Thymus (tissue), 11 donors: Measurements from ENCODE around the gene PSMD14. TPM values are rescaled to one million over a fixed set of nuclear protein-coding genes. Genes with fewer than 3 reads are reported as not detected.

ENCODE experiments used
- DNase-seq, 9 donors: peaks; one replicate each; pipeline ENCODE4 v3.0.0-alpha.2; 2013; ENCODE audit warnings: low spot score in 9 of 9, low read depth in 6 of 9, missing footprints in 1 of 9
- H3K27ac ChIP-seq, 2 donors: one replicate each; pipeline ENCODE4 v1.5.1; 2013; ENCODE audit warnings: control low read depth in 1 of 2, low read depth in 1 of 2, low read length in 1 of 2, mild to moderate bottlenecking in 1 of 2, moderate library complexity in 1 of 2
- H3K27me3 ChIP-seq, 2 donors: one replicate each; pipeline ENCODE4 v1.5.1; 2013; ENCODE audit warnings: low read length in 1 of 2; ENCODE audit not compliant: control insufficient read depth in 2 of 2, insufficient read depth in 1 of 2
- H3K36me3 ChIP-seq, 2 donors: one replicate each; pipeline ENCODE4 v1.5.1; 2013; ENCODE audit warnings: low read length in 1 of 2, mild to moderate bottlenecking in 1 of 2, moderate library complexity in 1 of 2; ENCODE audit not compliant: control insufficient read depth in 2 of 2, insufficient read depth in 2 of 2
- H3K4me1 ChIP-seq, 2 donors: one replicate each; pipeline ENCODE4 v1.5.1; 2013; ENCODE audit warnings: low read length in 2 of 2; ENCODE audit not compliant: control insufficient read depth in 2 of 2, insufficient read depth in 2 of 2
- H3K4me3 ChIP-seq, 2 donors: one replicate each; pipeline ENCODE4 v1.5.1; 2013; ENCODE audit warnings: low read length in 2 of 2, control low read depth in 1 of 2, mild to moderate bottlenecking in 1 of 2
- H3K9me3 ChIP-seq, 2 donors: one replicate each; pipeline ENCODE4 v1.5.1; 2013; ENCODE audit warnings: low read length in 1 of 2, mild to moderate bottlenecking in 1 of 2; ENCODE audit not compliant: control insufficient read depth in 2 of 2, insufficient read depth in 1 of 2
- WGBS: extraction: QIAGEN DNeasy Blood & Tissue Kit; methylation state at CpG from one replicate; pipeline ENCODE4 v1.1.7; 2013; 5-methylcytosine and 5-hydroxymethylcytosine counted together
- polyA plus RNA-seq: library from polyadenylated mRNA; stranded (reverse); fragments of 200-250 nt; gene quantifications from one replicate; pipeline ENCODE4 v1.2.3, GENCODE V29; 2013
- total RNA-seq: library from RNA; stranded (reverse); fragments of 120-200 nt; gene quantifications from one replicate; pipeline ENCODE4 v1.2.4, GENCODE V29; 2013
- donor health status: healthy.

The PSMD14 gene
- total and polyA plus RNA-seq, 2 donors = 37.9 to 67.4 TPM

DNA sequence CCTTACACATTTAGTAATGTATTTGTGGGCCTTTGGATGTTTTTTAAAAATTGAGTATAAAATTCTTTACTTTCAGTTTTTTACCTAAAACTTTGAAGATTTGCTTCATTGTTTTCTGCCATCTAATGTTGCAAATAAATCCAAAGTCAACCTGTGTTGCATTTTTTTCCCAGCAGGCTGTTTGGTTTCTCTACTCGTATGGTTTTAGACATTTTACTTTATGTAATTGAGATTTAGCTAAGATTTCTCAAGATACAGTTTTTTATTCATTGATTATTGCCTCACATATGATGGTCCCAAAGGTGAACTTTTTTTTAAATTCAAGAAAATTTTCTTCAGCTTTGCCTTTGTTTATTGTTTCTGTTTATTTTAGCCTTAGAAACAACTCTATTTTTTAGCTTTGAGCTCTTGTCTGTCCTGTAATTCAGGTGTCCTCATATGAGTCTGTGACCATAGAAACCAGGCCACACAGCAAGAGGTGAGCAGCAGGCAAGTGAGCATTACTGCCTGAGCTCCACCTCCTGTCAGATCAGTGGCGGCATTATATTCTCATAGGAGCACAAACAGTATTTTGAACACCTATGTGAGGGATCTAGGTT lies 54.4 kb downstream of the PSMD14 start:
- Histone ChIP-seq H3K4me1 (no peaks in the 10 kb centered on the region), H3K27me3 (no peaks in the 10 kb centered on the region), H3K36me3 (no peaks in the 10 kb centered on the region), H3K27ac (no peak overlapping the region), H3K9me3 (peaks cover 0 to 16% of the 10 kb centered on the region in 2 donors), H3K4me3 (no peak overlapping the region)
- over 99% methylated on average over 2 of the region's 2 CpGs for WGBS
- no peak for DNase-seq

DNA sequence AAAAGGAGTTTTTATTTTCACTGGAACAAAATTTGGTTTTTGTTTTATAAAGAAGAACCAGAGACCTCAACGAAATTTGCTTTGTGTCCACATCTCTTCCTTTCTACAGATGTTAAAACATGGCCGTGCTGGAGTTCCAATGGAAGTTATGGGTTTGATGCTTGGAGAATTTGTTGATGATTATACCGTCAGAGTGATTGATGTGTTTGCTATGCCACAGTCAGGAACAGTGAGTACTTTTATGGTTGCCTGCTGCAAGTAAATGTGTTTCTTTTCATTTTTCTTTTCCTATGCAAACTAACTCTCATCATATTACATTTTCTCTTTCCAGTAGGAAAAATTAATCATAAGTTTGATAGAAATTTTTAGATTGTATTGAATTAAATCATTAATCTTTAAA lies 59.5 kb downstream of the PSMD14 start:
- Histone ChIP-seq H3K4me3 (no peak overlapping the region), H3K27ac (no peak overlapping the region), H3K36me3 (peaks cover 0 to 16% of the 10 kb centered on the region in 2 donors), H3K27me3 (no peaks in the 10 kb centered on the region), H3K4me1 (no peaks in the 10 kb centered on the region), H3K9me3 (peaks cover 0 to 10% of the 10 kb centered on the region in 2 donors)
- DNase-seq = no peak
- WGBS = 94% methylated on average over 3 of the region's 3 CpGs

GRCh38 chr2:161369311-161369710 lies 61.1 kb downstream of the PSMD14 start:
- DNase-seq = no peak
- Histone ChIP-seq H3K9me3 (no peaks in the 10 kb centered on the region), H3K27me3 (no peaks in the 10 kb centered on the region), H3K36me3 (peaks cover 0 to 16% of the 10 kb centered on the region in 2 donors), H3K4me1 (no peaks in the 10 kb centered on the region), H3K27ac (no peak overlapping the region), H3K4me3 (no peak overlapping the region)
- 95% methylated on average over 2 of the region's 2 CpGs for WGBS

GRCh38 chr2:161370981-161371380 lies 62.8 kb downstream of the PSMD14 start:
- H3K4me3 ChIP-seq = no peak overlapping the region
- H3K27me3 ChIP-seq = no peaks in the 10 kb centered on the region
- no peaks in the 10 kb centered on the region for H3K4me1 ChIP-seq
- no peak overlapping the region for H3K27ac ChIP-seq
- peaks cover 0 to 16% of the 10 kb centered on the region in 2 donors for H3K36me3 ChIP-seq
- WGBS = 97% methylated on average over 3 of the region's 3 CpGs
- DNase-seq = no peak
- no peaks in the 10 kb centered on the region for H3K9me3 ChIP-seq

- H3K4me1 ChIP-seq = no peaks in the 10 kb centered on the region
- no peak overlapping the region for H3K4me3 ChIP-seq
- no peak for DNase-seq
- peaks cover 0 to 16% of the 10 kb centered on the region in 2 donors for H3K36me3 ChIP-seq
- no peak overlapping the region for H3K27ac ChIP-seq
- H3K9me3 ChIP-seq = no peaks in the 10 kb centered on the region
- WGBS = 70% methylated on average over 1 of the region's 1 CpG
- H3K27me3 ChIP-seq = no peaks in the 10 kb centered on the region
Observed at GRCh38 chr2:161371869-161372268, 63.6 kb downstream of the PSMD14 start.

DNA sequence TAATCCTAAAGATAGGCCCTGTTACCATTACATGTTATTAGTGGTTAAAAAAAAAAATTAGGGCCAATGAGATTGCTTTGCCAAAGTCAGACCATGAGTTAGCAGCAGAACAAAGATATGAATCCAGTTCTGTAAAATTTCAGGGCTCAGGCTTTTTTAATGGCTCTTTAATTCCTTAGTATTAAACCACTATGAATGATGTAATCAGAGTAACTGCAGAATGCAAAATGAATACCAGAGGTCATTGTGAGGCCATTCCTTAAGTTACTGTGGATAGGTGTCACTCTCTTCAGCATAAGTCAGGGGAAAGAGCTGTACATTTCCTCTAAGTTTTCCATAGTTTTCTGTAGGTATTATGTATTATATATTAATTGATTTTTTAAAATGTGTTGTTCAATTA lies 65.7 kb downstream of the PSMD14 start:
- H3K36me3 ChIP-seq = peaks cover 0 to 16% of the 10 kb centered on the region in 2 donors

DNA sequence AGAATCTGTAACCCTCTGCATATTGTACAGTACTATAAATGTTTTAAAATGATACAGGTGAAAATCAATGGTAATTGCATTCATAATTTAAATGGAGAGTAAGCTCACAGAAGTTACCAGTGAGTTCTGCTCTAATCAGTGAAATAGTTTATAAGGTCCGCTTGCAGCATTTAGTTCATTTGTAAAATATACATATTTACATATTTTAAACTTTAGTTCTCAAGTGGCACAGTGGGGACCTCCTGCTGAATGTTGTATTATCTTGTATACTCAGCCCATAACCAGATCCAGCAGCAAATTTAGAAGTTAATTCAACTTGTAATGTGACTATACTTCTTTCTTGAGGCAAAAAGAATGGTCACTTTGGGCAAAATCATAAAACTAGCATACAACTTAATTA lies 66.2 kb downstream of the PSMD14 start:
- H3K4me1 ChIP-seq = no peaks in the 10 kb centered on the region
- H3K9me3 ChIP-seq = no peaks in the 10 kb centered on the region
- H3K27me3 ChIP-seq = no peaks in the 10 kb centered on the region
- H3K4me3 ChIP-seq = no peak overlapping the region
- WGBS = 100% methylated on average over 1 of the region's 1 CpG
- DNase-seq = no peak
- H3K27ac ChIP-seq = no peak overlapping the region
- H3K36me3 ChIP-seq = peaks cover 0 to 14% of the 10 kb centered on the region in 2 donors

More for the DNA sequence above, 65.7 kb downstream of the PSMD14 start:
- Histone ChIP-seq H3K9me3 (no peaks in the 10 kb centered on the region), H3K27me3 (no peaks in the 10 kb centered on the region), H3K4me3 (no peak overlapping the region), H3K4me1 (no peaks in the 10 kb centered on the region), H3K27ac (no peak overlapping the region)
- DNase-seq = no peak

GRCh38 chr2:161379740-161380139 lies 71.5 kb downstream of the PSMD14 start:
- H3K27me3 ChIP-seq = no peaks in the 10 kb centered on the region
- H3K9me3 ChIP-seq = no peaks in the 10 kb centered on the region
- H3K4me3 ChIP-seq = no peak overlapping the region
- DNase-seq = no peak
- WGBS = 98% methylated on average over 2 of the region's 2 CpGs
- H3K27ac ChIP-seq = no peak overlapping the region
- H3K36me3 ChIP-seq = no peaks in the 10 kb centered on the region
- H3K4me1 ChIP-seq = no peaks in the 10 kb centered on the region

DNA sequence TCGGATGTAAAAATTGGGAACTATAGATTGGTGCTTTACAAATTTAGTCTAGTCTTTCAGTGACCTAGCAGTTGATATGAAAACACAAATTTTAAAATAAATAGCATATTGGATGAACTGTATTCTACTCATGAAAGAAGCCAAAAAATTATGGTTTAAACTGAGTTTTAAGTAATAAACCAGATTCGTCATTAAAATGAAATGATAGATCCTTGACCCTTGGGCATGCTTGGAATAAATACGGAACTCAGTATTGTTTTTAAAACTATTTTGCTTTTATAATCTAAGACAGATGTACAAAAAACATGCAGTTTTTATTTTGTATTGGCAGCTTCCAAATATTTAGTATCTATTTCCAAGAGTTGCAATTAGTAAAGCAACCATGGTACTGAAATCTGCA lies 73.3 kb downstream of the PSMD14 start:
- Histone ChIP-seq H3K27ac (no peak overlapping the region), H3K9me3 (no peaks in the 10 kb centered on the region), H3K4me1 (no peaks in the 10 kb centered on the region), H3K27me3 (no peaks in the 10 kb centered on the region), H3K36me3 (no peaks in the 10 kb centered on the region), H3K4me3 (no peak overlapping the region)
- no peak for DNase-seq
- 97% methylated on average over 3 of the region's 3 CpGs for WGBS
